ENCODE measurements around the gene RAB39A. TPM values are rescaled to one million over a fixed set of nuclear protein-coding genes. Genes with fewer than 3 reads are reported as not detected.

RAB39A gene
- polyA plus RNA-seq, 1 donor from 2014 or later = 1.9 TPM

GRCh38 chr11:107996006-107996776, 67.9 kb downstream of the RAB39A start:
- H4K20me1 ChIP-seq (ENCODE audit: insufficient read depth) = no peaks in the 10 kb centered on the region
- no peaks in the 10 kb centered on the region for H3K9me2 ChIP-seq (ENCODE audit: insufficient read depth, low read length)
- no peak overlapping the region for H3K9ac ChIP-seq (ENCODE audit: low read length)
- TF ChIP-seq CTCF (IDR thresholded peaks at IDR 0.05; ENCODE audit: poor library complexity, severe bottlenecking) (no peak), REST (IDR thresholded peaks at IDR 0.05; ENCODE audit: borderline replicate concordance) (no peak), SMC3 (conservative IDR thresholded peaks at IDR 0.05; ENCODE audit: poor library complexity) (no peak), TAF1 (IDR thresholded peaks at IDR 0.05; ENCODE audit: low read depth) (no peak), POLR2AphosphoS5 (IDR thresholded peaks at IDR 0.05) (no peak), MXI1 (conservative IDR thresholded peaks at IDR 0.05; ENCODE audit: poor library complexity, severe bottlenecking) (no peak), RAD21 (conservative IDR thresholded peaks at IDR 0.05) (no peak), EZH2 (IDR thresholded peaks at IDR 0.05; ENCODE audit: borderline replicate concordance, insufficient read depth, low read length, poor library complexity, severe bottlenecking) (no peak)
- H3K36me3 ChIP-seq (ENCODE audit: insufficient read depth, low read length) = no peaks in the 10 kb centered on the region
- H3K9me3 ChIP-seq (ENCODE audit: low read length) = no peaks in the 10 kb centered on the region
- no peak overlapping the region for H3K27ac ChIP-seq (ENCODE audit: low read length)
- H3K4me3 ChIP-seq (ENCODE audit: low read length) = no peak overlapping the region
- no peak overlapping the region for H3K4me2 ChIP-seq (ENCODE audit: low read length)
- no peaks in the 10 kb centered on the region for H3K27me3 ChIP-seq (ENCODE audit: insufficient read depth, low read depth, low read length)
- H2AFZ ChIP-seq (ENCODE audit: low read depth, low read length) = no peak overlapping the region
- no peaks in the 10 kb centered on the region for H3F3A ChIP-seq (ENCODE audit: insufficient read depth, low read length, poor library complexity, severe bottlenecking)
- H3K79me2 ChIP-seq (replicated peaks; ENCODE audit: insufficient read depth, low read length) = no peaks in the 10 kb centered on the region

- Histone ChIP-seq H3K9me2 (ENCODE audit: insufficient read depth, low read length) (no peaks in the 10 kb centered on the region), H3K9ac (ENCODE audit: low read length) (no peak overlapping the region), H3K27ac (ENCODE audit: low read length) (no peak overlapping the region), H2AFZ (ENCODE audit: low read depth, low read length) (no peak overlapping the region), H3K4me3 (ENCODE audit: low read length) (no peak overlapping the region), H3K36me3 (ENCODE audit: insufficient read depth, low read length) (no peaks in the 10 kb centered on the region), H3K27me3 (ENCODE audit: insufficient read depth, low read depth, low read length) (no peaks in the 10 kb centered on the region), H3F3A (ENCODE audit: insufficient read depth, low read length, poor library complexity, severe bottlenecking) (no peaks in the 10 kb centered on the region), H3K79me2 (replicated peaks; ENCODE audit: insufficient read depth, low read length) (no peaks in the 10 kb centered on the region), H3K4me2 (ENCODE audit: low read length) (no peak overlapping the region), H4K20me1 (ENCODE audit: insufficient read depth) (no peaks in the 10 kb centered on the region), H3K9me3 (ENCODE audit: low read length) (no peaks in the 10 kb centered on the region)
- TF ChIP-seq TAF1 (IDR thresholded peaks at IDR 0.05; ENCODE audit: low read depth) (no peak), CTCF (IDR thresholded peaks at IDR 0.05; ENCODE audit: poor library complexity, severe bottlenecking) (no peak), EP300 (conservative IDR thresholded peaks at IDR 0.05; ENCODE audit: poor library complexity, severe bottlenecking) (no peak), MXI1 (conservative IDR thresholded peaks at IDR 0.05; ENCODE audit: poor library complexity, severe bottlenecking) (no peak), POLR2AphosphoS5 (IDR thresholded peaks at IDR 0.05) (no peak), RAD21 (conservative IDR thresholded peaks at IDR 0.05) (no peak), EZH2 (IDR thresholded peaks at IDR 0.05; ENCODE audit: borderline replicate concordance, insufficient read depth, low read length, poor library complexity, severe bottlenecking) (no peak), REST (IDR thresholded peaks at IDR 0.05; ENCODE audit: borderline replicate concordance) (no peak)
These were observed 70.5 kb downstream of the RAB39A start for GRCh38 chr11:107998761-107999160.

Measured in neural cell (in vitro differentiated cells).